Panc1 (cell line): ENCODE measurements around the gene RBSN.
"Not testable (repeated sequence)": the region's sequence is repeated elsewhere in the genome, so short reads cannot be mapped to it uniquely, and the experiment has no call there.

Source experiments
- POLR2AphosphoS5 ChIP-seq: IDR thresholded peaks from 2 replicates; pipeline ENCODE4 v1.6.1; 2012; ENCODE audit warnings: mild to moderate bottlenecking, low read depth, low read length, moderate library complexity
- SIN3A ChIP-seq: IDR thresholded peaks from 2 replicates; pipeline ENCODE4 v1.6.1; 2012; ENCODE audit warnings: low read depth, mild to moderate bottlenecking, low read length, moderate library complexity, borderline replicate concordance; ENCODE audit not compliant: insufficient read depth
- TCF7L2 ChIP-seq: IDR thresholded peaks from 2 replicates; pipeline ENCODE4 v1.6.1; 2011; ENCODE audit warnings: mild to moderate bottlenecking, low read depth, low read length, inconsistent platforms
- TF ChIP-seq, protein P1 (sequence below): fragments of 450-650 bp; IDR thresholded peaks from 2 replicates; pipeline ENCODE4 v1.5.1; 2017; ENCODE audit warnings: mild to moderate bottlenecking
- TF ChIP-seq, protein P2 (sequence below), 2 experiments: IDR thresholded peaks; 2 replicates each; pipeline ENCODE4 v1.6.1; 2011 to 2012; ENCODE audit warnings: low read depth in 2 of 2, control low read depth in 1 of 2, low read length in 1 of 2, mild to moderate bottlenecking in 1 of 2, moderate library complexity in 1 of 2; ENCODE audit not compliant: insufficient read depth in 1 of 2

DNA sequence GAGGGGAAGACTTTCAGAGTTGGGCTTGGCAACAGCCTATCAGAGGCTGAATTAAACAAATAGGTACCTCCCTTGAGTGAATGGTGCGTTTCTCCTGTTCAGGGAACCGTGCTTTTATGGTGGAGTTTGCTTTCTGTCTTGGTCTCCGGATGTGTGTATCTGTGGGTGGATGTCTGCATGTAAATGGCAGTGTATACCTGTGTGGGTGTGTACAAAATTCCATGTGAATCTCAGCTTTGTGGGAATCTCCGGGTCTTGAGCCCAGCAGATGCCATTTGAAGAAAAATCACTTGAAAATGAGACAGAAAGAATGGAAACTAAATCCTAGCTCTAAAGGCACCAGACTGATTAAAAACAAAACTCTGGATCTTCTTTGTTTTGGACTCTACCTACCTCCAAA is 37.9 kb upstream of the RBSN start:
- TF ChIP-seq, protein P1, sequence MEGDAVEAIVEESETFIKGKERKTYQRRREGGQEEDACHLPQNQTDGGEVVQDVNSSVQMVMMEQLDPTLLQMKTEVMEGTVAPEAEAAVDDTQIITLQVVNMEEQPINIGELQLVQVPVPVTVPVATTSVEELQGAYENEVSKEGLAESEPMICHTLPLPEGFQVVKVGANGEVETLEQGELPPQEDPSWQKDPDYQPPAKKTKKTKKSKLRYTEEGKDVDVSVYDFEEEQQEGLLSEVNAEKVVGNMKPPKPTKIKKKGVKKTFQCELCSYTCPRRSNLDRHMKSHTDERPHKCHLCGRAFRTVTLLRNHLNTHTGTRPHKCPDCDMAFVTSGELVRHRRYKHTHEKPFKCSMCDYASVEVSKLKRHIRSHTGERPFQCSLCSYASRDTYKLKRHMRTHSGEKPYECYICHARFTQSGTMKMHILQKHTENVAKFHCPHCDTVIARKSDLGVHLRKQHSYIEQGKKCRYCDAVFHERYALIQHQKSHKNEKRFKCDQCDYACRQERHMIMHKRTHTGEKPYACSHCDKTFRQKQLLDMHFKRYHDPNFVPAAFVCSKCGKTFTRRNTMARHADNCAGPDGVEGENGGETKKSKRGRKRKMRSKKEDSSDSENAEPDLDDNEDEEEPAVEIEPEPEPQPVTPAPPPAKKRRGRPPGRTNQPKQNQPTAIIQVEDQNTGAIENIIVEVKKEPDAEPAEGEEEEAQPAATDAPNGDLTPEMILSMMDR: not testable (repeated sequence)
- not testable (repeated sequence) for TF ChIP-seq POLR2AphosphoS5, SIN3A, TCF7L2
- TF ChIP-seq, protein P2, sequence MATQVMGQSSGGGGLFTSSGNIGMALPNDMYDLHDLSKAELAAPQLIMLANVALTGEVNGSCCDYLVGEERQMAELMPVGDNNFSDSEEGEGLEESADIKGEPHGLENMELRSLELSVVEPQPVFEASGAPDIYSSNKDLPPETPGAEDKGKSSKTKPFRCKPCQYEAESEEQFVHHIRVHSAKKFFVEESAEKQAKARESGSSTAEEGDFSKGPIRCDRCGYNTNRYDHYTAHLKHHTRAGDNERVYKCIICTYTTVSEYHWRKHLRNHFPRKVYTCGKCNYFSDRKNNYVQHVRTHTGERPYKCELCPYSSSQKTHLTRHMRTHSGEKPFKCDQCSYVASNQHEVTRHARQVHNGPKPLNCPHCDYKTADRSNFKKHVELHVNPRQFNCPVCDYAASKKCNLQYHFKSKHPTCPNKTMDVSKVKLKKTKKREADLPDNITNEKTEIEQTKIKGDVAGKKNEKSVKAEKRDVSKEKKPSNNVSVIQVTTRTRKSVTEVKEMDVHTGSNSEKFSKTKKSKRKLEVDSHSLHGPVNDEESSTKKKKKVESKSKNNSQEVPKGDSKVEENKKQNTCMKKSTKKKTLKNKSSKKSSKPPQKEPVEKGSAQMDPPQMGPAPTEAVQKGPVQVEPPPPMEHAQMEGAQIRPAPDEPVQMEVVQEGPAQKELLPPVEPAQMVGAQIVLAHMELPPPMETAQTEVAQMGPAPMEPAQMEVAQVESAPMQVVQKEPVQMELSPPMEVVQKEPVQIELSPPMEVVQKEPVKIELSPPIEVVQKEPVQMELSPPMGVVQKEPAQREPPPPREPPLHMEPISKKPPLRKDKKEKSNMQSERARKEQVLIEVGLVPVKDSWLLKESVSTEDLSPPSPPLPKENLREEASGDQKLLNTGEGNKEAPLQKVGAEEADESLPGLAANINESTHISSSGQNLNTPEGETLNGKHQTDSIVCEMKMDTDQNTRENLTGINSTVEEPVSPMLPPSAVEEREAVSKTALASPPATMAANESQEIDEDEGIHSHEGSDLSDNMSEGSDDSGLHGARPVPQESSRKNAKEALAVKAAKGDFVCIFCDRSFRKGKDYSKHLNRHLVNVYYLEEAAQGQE (IDR thresholded peaks at IDR 0.05; ENCODE audit: insufficient read depth in 1 of 2, low read depth in 2 of 2, low read length in 1 of 2): not testable (repeated sequence)
